H1 (cell line): ENCODE data around the gene ONECUT3. TPM values are rescaled to one million over a fixed set of nuclear protein-coding genes. Genes with fewer than 3 reads are reported as not detected.

Experiments
- CTCF ChIA-PET: fragments of 300-600 bp; sonication (Branson Sonifier 250); formaldehyde crosslinking; loops from one replicate; lab custom pipeline; 2021; ENCODE audit not compliant: partially characterized antibody; lab: Charles Lee
- POLR2A ChIA-PET: fragments of 300-600 bp; sonication (Branson Sonifier 250); formaldehyde crosslinking; loops from one replicate; lab custom pipeline; 2021; ENCODE audit warnings: inconsistent platforms; ENCODE audit not compliant: partially characterized antibody; lab: Charles Lee
- DNase-seq, 2 experiments: peaks; one replicate each; pipeline versions ENCODE4 v3.0.0 to v3.0.0-alpha.2; 2010 to 2022; ENCODE audit warnings: low spot score in 2 of 2, low read depth in 1 of 2, mixed read lengths in 1 of 2
- FAIRE-seq: peaks from 2 replicates; lab custom pipeline; 2011; peaks lifted over from hg19 to GRCh38; lab: Jason Lieb, UNC
- H2AFZ ChIP-seq: 2 replicates; pipeline ENCODE4 v1.8.1; 2012; ENCODE audit warnings: low read length, inconsistent platforms
- H2AK5ac ChIP-seq: 2 replicates; pipeline ENCODE4 v1.6.1; 2013; ENCODE audit warnings: low read depth, low read length
- H2BK120ac ChIP-seq: replicated peaks from 2 replicates; pipeline ENCODE3; 2013; ENCODE audit warnings: low read depth, low read length, inconsistent platforms
- H2BK12ac ChIP-seq: 2 replicates; pipeline ENCODE4 v1.6.1; 2013; ENCODE audit warnings: low read depth, low read length
- H2BK15ac ChIP-seq: 2 replicates; pipeline ENCODE4 v1.6.1; 2013; ENCODE audit warnings: low read length
- H2BK20ac ChIP-seq: 2 replicates; pipeline ENCODE4 v1.6.1; 2013; ENCODE audit warnings: low read length
- H2BK5ac ChIP-seq: 2 replicates; pipeline ENCODE4 v1.6.1; 2013; ENCODE audit warnings: low read depth, low read length
- H3K14ac ChIP-seq: 2 replicates; pipeline ENCODE4 v1.6.1; 2013; ENCODE audit warnings: inconsistent platforms; ENCODE audit not compliant: insufficient read length
- H3K18ac ChIP-seq: 2 replicates; pipeline ENCODE4 v1.6.1; 2013; ENCODE audit warnings: low read length; ENCODE audit errors: extremely low read depth
- H3K23ac ChIP-seq: 2 replicates; pipeline ENCODE4 v1.6.1; 2013; ENCODE audit warnings: inconsistent platforms; ENCODE audit not compliant: insufficient read length
- H3K23me2 ChIP-seq: 2 replicates; pipeline ENCODE4 v1.6.1; 2013; ENCODE audit warnings: low read depth, low read length
- H3K27ac ChIP-seq: 2 replicates; pipeline ENCODE4 v1.6.1; 2011; ENCODE audit warnings: low read depth, low read length, inconsistent platforms
- H3K27me3 ChIP-seq, 4 experiments: replicated peaks in 1 of 4; 1 replicate in 1 of 4; 2 replicates in 3 of 4; pipeline versions ENCODE4 v1.6.1 to v1.8.1; 2011 to 2013; ENCODE audit warnings: low read length in 3 of 4, mild to moderate bottlenecking in 3 of 4, inconsistent platforms in 2 of 4, mixed read lengths in 2 of 4, moderate library complexity in 1 of 4; ENCODE audit not compliant: control insufficient read depth in 3 of 4, insufficient read depth in 3 of 4; ENCODE audit errors: extremely low read depth in 1 of 4
- H3K36me3 ChIP-seq, 4 experiments: 2 replicates each; pipeline versions ENCODE4 v1.6.1 to v1.8.1; 2011 to 2013; ENCODE audit warnings: mild to moderate bottlenecking in 4 of 4, low read length in 3 of 4, moderate library complexity in 2 of 4, control low read depth in 1 of 4, inconsistent platforms in 1 of 4; ENCODE audit not compliant: insufficient read depth in 4 of 4, control insufficient read depth in 2 of 4
- H3K4ac ChIP-seq: replicated peaks from 2 replicates; pipeline ENCODE3; 2013; ENCODE audit warnings: low read length, low read depth, mixed read lengths, inconsistent platforms; ENCODE audit not compliant: insufficient read length
- H3K4me1 ChIP-seq, 4 experiments: replicated peaks in 1 of 4; 1 replicate in 1 of 4; 2 replicates in 3 of 4; pipeline versions ENCODE4 v1.6.1 to v1.8.1; 2011 to 2013; ENCODE audit warnings: low read length in 3 of 4, inconsistent platforms in 2 of 4, mixed read lengths in 1 of 4; ENCODE audit not compliant: insufficient read depth in 4 of 4, control insufficient read depth in 3 of 4
- H3K4me2 ChIP-seq, 2 experiments: 2 replicates each; pipeline versions ENCODE4 v1.6.1 to v1.8.1; 2011 to 2013; ENCODE audit warnings: low read depth in 2 of 2, low read length in 2 of 2, control low read depth in 1 of 2, inconsistent platforms in 1 of 2, mild to moderate bottlenecking in 1 of 2; ENCODE audit not compliant: insufficient read depth in 1 of 2
- H3K4me3 ChIP-seq, 4 experiments: fragments of 200-600, 300-600 bp in 1 of 4; sonication (generic), shearing (Covaris generic), sonication (Bioruptor Twin) in 1 of 4; 2 replicates each; pipeline versions ENCODE4 v1.5.1 to v1.8.1; 2011 to 2016; ENCODE audit warnings: low read length in 4 of 4, low read depth in 3 of 4, control low read depth in 2 of 4, inconsistent platforms in 2 of 4, mild to moderate bottlenecking in 2 of 4, mixed read lengths in 1 of 4, moderate library complexity in 1 of 4; ENCODE audit not compliant: insufficient read depth in 2 of 4; ENCODE audit errors: extremely low read depth in 1 of 4
- H3K56ac ChIP-seq: replicated peaks from 2 replicates; pipeline ENCODE3; 2013; ENCODE audit warnings: low read depth, mild to moderate bottlenecking, mixed read lengths, low read length, inconsistent platforms; ENCODE audit not compliant: insufficient read length
- H3K79me1 ChIP-seq: 2 replicates; pipeline ENCODE4 v1.6.1; 2013; ENCODE audit warnings: low read depth, low read length, control low read depth
- H3K79me2 ChIP-seq, 2 experiments: 2 replicates each; pipeline versions ENCODE4 v1.6.1 to v1.8.1; 2012 to 2013; ENCODE audit warnings: low read length in 2 of 2, mild to moderate bottlenecking in 2 of 2, inconsistent platforms in 1 of 2; ENCODE audit not compliant: insufficient read depth in 2 of 2, control insufficient read depth in 1 of 2
- H3K9ac ChIP-seq, 4 experiments: replicated peaks in 1 of 4; 1 replicate in 1 of 4; 2 replicates in 3 of 4; pipeline versions ENCODE4 v1.6.1 to v1.8.1; 2011 to 2013; ENCODE audit warnings: low read depth in 3 of 4, low read length in 3 of 4, control low read depth in 2 of 4, mild to moderate bottlenecking in 2 of 4, moderate library complexity in 2 of 4, inconsistent platforms in 1 of 4; ENCODE audit errors: extremely low read depth in 1 of 4
- H3K9me3 ChIP-seq, 2 experiments: 2 replicates each; pipeline versions ENCODE4 v1.6.1 to v1.8.1; 2012 to 2013; ENCODE audit warnings: mild to moderate bottlenecking in 2 of 2, moderate library complexity in 2 of 2, control low read depth in 1 of 2, inconsistent platforms in 1 of 2, low read depth in 1 of 2, low read length in 1 of 2, mixed read lengths in 1 of 2; ENCODE audit not compliant: insufficient read depth in 2 of 2
- H4K20me1 ChIP-seq, 2 experiments: replicated peaks in 1 of 2; 2 replicates each; pipeline versions ENCODE3 to v1.8.1; 2011 to 2013; ENCODE audit warnings: inconsistent platforms in 2 of 2, low read length in 2 of 2, mild to moderate bottlenecking in 1 of 2; ENCODE audit not compliant: insufficient read depth in 2 of 2, control insufficient read depth in 1 of 2
- H4K5ac ChIP-seq: 2 replicates; pipeline ENCODE4 v1.6.1; 2013; ENCODE audit warnings: low read length, low read depth, mixed read lengths, inconsistent platforms; ENCODE audit not compliant: insufficient read length
- H4K8ac ChIP-seq: 2 replicates; pipeline ENCODE4 v1.8.0; 2013; ENCODE audit warnings: mild to moderate bottlenecking, moderate library complexity, low read length, inconsistent platforms; ENCODE audit not compliant: insufficient read depth; ENCODE audit errors: extremely low read depth
- H4K91ac ChIP-seq: replicated peaks from 2 replicates; pipeline ENCODE3; 2013; ENCODE audit warnings: low read length, mixed read lengths, inconsistent platforms; ENCODE audit not compliant: insufficient read length
- BRCA1 ChIP-seq: IDR thresholded peaks from 2 replicates; pipeline ENCODE4 v1.6.1; 2012; ENCODE audit warnings: low read depth, low read length, improper control_type of control experiment
- CBX5 ChIP-seq: fragments of 300-800, 300-1000 bp; sonication (generic); IDR thresholded peaks from 2 replicates; pipeline ENCODE4 v1.7.1; 2016; ENCODE audit warnings: antibody characterized with exemption, low read length, low read depth
- CHD2 ChIP-seq: IDR thresholded peaks from 2 replicates; pipeline ENCODE4 v1.6.1; 2012; ENCODE audit warnings: low read length, improper control_type of control experiment
- EZH2 ChIP-seq: fragments of 200-600 bp; sonication (generic); IDR thresholded peaks from 2 replicates; pipeline ENCODE4 v1.7.1; 2012; ENCODE audit warnings: low read depth, mild to moderate bottlenecking, moderate library complexity, low read length, inconsistent platforms; ENCODE audit not compliant: severe bottlenecking
- JUND ChIP-seq: IDR thresholded peaks from 2 replicates; pipeline ENCODE4 v1.6.1; 2011; ENCODE audit warnings: mild to moderate bottlenecking, improper control_type of control experiment, low read length
- MAX ChIP-seq: IDR thresholded peaks from 2 replicates; pipeline ENCODE4 v1.6.1; 2012; ENCODE audit warnings: inconsistent platforms
- PHF8 ChIP-seq: fragments of 200-600 bp; sonication (generic); conservative IDR thresholded peaks from 2 replicates; pipeline ENCODE4 v1.7.1; 2012; ENCODE audit warnings: low read depth, mild to moderate bottlenecking, inconsistent platforms, low read length, moderate library complexity
- SAP30 ChIP-seq: fragments of 300-600 bp; sonication (generic); IDR thresholded peaks from 2 replicates; pipeline ENCODE4 v1.7.1; 2012; ENCODE audit warnings: low read length, moderate library complexity, mild to moderate bottlenecking, inconsistent platforms; ENCODE audit not compliant: insufficient read depth, insufficient replicate concordance
- SP4 ChIP-seq: IDR thresholded peaks from 2 replicates; pipeline ENCODE4 v1.6.1; 2012; ENCODE audit warnings: low read length, inconsistent platforms
- WGBS, 2 experiments: shearing (Covaris generic) in 1 of 2; methylation state at CpG; one replicate each; pipeline versions ENCODE4 v1.1.6 to v1.1.7; 2013 to 2015; ENCODE audit warnings: low lambda C conversion rate in 2 of 2, mixed read lengths in 2 of 2, inconsistent platforms in 1 of 2, low coverage in 1 of 2, missing lambda C conversion rate in 1 of 2; ENCODE audit not compliant: insufficient replicate concordance in 2 of 2, insufficient coverage in 1 of 2, insufficient read length in 1 of 2; ENCODE audit errors: extremely low coverage in 1 of 2, missing lambda C conversion rate in 1 of 2; 5-methylcytosine and 5-hydroxymethylcytosine counted together
- polyA plus RNA-seq, 7 experiments: library from polyadenylated mRNA; depleted of rRNA in 3 of 7; stranded (reverse) in 5 of 7; unstranded in 2 of 7; fragments of >200 nt in 5 of 7; fragments of 200-250 nt in 2 of 7; gene quantifications; 1 replicate in 5 of 7; 2 replicates in 1 of 7; 4 replicates in 1 of 7; pipeline versions ENCODE4 v1.2.1 to v1.2.3, GENCODE V29; 2011 to 2013; ENCODE audit warnings: missing spikeins in 2 of 7, mixed read lengths in 2 of 7
- total RNA-seq: library from RNA; stranded (reverse); fragmentation: NEBNext Ultra II Directional; extraction: Animal tissue kit (Norgen Biotek cat#: 25700); gene quantifications from 2 replicates; pipeline ENCODE4 v1.2.1, GENCODE V29; 2021
- TF ChIP-seq, protein P1 (sequence below): IDR thresholded peaks from 2 replicates; pipeline ENCODE4 v1.6.1; 2011; ENCODE audit warnings: low read depth, mild to moderate bottlenecking, low read length; ENCODE audit not compliant: insufficient read depth

The ONECUT3 gene
- total and polyA plus RNA-seq, 2 of the 8 experiments (the other 6 are each of a cell fraction or from before 2014, with no cell fraction given), result not detected

DNA sequence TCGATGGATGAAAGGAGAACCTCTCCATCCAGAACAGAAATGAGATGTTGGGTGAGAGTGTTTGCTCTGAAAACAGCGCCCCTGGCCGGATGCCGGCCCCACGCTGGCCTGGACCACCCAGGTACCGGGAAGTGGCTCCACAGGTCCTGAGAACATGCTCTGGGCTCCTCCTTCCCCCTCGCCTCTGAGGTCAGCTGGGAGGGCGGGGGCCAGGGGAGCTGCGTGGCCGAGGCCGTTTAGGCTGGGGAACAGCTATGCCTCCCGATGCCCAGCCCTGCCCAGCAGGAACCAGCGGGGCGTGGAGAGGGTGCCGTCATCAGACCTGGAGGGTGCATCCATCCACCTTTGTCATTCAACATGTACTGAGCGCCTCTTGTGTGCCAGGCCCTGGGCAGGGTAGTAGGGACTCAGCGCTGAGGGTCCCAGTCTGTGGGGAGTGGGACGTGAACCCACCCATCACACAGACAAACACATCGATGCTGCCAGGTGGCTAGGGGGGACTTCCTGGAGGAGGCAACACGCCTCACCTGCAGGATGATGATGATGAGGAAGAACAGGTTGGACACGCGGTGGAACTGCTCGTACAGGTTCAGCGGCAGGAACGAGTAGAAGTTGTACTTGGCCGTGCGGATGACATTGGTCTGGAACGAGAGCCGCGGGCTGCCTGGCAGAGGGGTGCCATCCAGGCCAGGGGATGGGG is 54.5 kb downstream of the ONECUT3 start:
- CTCF ChIA-PET, result interaction anchor here (0.6 to 6.2 kb wide), 8 partner anchors 12 to 187 kb away, joined by 3 to 73 read pairs (median 4); no protein-coding TSS in a partner anchor
- H3K56ac ChIP-seq, result no peak overlapping the region
- H2AK5ac ChIP-seq, result no peak overlapping the region
- H2BK12ac ChIP-seq, result no peak overlapping the region
- no peak overlapping the region for H3K4me3 ChIP-seq
- H3K4ac ChIP-seq, result no peak overlapping the region
- no peaks in the 10 kb centered on the region for H3K9me3 ChIP-seq
- H3K23ac ChIP-seq, result no peak overlapping the region
- TF ChIP-seq PHF8 (no peak), BRCA1 (no peak), SP4 (no peak), CHD2 (no peak), JUND (no peak), SAP30 (no peak), MAX (no peak), EZH2 (no peak), CBX5 (no peak)
- TF ChIP-seq, protein P1, sequence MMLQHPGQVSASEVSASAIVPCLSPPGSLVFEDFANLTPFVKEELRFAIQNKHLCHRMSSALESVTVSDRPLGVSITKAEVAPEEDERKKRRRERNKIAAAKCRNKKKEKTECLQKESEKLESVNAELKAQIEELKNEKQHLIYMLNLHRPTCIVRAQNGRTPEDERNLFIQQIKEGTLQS, result no peak
- no peak overlapping the region for H3K27ac ChIP-seq
- peaks cover 0 to 6% (median 0%) of the 10 kb centered on the region in 4 experiments; a peak in 3 of 7 replicates for H3K27me3 ChIP-seq
- no peaks in the 10 kb centered on the region for H3K36me3 ChIP-seq
- FAIRE-seq (no peak), DNase-seq (no peak)
- no peaks in the 10 kb centered on the region for H3K79me2 ChIP-seq
- H2BK20ac ChIP-seq, result no peak overlapping the region
- H4K91ac ChIP-seq, result no peak overlapping the region
- no peak overlapping the region for H2AFZ ChIP-seq
- H4K20me1 ChIP-seq, result no peaks in the 10 kb centered on the region
- H4K5ac ChIP-seq, result no peak overlapping the region
- no peaks in the 10 kb centered on the region; the same call in 1 of the 2 replicates for H3K79me1 ChIP-seq
- no peaks in the 10 kb centered on the region; a peak in 1 of 7 replicates for H3K4me1 ChIP-seq
- 0 out of 2 replicates have a peak overlapping the region, but pooled peaks have one; percentile 16 for H2BK5ac ChIP-seq
- POLR2A ChIA-PET, result no interaction called here
- 87% methylated on average over 30 of the region's 30 CpGs; no CpG with 5 or more reads in 1 of the 2 experiments for WGBS, 2 experiments
- H2BK120ac ChIP-seq, result no peak overlapping the region
- no peak overlapping the region for H3K14ac ChIP-seq
- H3K23me2 ChIP-seq, result peaks cover 2% of the 10 kb centered on the region
- H3K9ac ChIP-seq, result no peak overlapping the region
- H3K18ac ChIP-seq, result no peak overlapping the region
- no peak overlapping the region for H4K8ac ChIP-seq
- H2BK15ac ChIP-seq, result no peak overlapping the region
- no peak overlapping the region for H3K4me2 ChIP-seq
